OCI-LY3 (cell line): ENCODE measurements around the gene PDK2.

Experiments
- CTCF ChIP-seq: fragments of 200-600, 300-600 bp; sonication (generic); IDR thresholded peaks from 2 replicates; pipeline ENCODE4 v1.5.1; 2014; ENCODE audit warnings: antibody characterized with exemption, low read length, low read depth
- EZH2phosphoT487 ChIP-seq: fragments of 200-600 bp; shearing (Covaris generic); IDR thresholded peaks from 2 replicates; pipeline ENCODE4 v1.6.1; 2018; ENCODE audit warnings: antibody characterized with exemption, mixed run types, low read depth

DNA sequence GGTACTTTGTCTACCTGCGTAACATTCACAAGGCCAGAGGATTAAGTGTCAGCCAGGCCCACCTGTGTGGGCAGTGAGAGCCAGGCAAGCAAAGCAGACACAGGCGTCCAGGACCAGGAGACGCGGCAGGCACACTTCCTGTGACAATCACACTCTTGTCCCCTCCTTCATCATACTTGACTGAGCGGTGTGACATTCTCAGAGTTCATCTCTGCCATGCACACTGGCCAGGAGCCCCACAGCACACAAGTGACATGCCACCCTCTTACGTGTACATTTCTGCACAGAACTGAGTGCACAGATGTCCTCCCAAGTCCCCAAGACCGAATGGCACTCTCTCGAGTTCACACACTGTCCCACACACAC, 46.6 kb downstream of the PDK2 start:
- TF ChIP-seq CTCF (no peak), EZH2phosphoT487 (no peak)
